ENCODE data around the gene ACMSD.

DNA sequence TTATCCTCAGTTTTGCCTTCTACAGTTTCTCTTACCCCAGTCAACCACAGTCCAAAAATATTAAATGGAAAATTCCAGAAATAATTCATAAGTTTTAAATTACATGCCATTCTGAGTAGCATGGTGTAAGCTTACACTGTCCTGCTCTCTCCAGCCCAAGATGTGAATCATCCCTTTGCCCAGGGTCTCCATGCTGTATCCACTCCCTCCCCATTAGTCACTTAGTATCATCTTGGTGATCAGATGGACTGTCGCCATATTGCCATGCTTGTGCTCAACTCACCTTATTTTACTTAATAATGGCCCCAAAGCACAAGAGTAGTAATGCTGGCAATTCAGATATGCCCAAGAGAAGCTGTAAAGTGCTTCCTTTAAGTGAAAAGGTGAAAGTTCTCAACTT lies 61.7 kb downstream of the ACMSD start:
- TF ChIP-seq, protein P1, sequence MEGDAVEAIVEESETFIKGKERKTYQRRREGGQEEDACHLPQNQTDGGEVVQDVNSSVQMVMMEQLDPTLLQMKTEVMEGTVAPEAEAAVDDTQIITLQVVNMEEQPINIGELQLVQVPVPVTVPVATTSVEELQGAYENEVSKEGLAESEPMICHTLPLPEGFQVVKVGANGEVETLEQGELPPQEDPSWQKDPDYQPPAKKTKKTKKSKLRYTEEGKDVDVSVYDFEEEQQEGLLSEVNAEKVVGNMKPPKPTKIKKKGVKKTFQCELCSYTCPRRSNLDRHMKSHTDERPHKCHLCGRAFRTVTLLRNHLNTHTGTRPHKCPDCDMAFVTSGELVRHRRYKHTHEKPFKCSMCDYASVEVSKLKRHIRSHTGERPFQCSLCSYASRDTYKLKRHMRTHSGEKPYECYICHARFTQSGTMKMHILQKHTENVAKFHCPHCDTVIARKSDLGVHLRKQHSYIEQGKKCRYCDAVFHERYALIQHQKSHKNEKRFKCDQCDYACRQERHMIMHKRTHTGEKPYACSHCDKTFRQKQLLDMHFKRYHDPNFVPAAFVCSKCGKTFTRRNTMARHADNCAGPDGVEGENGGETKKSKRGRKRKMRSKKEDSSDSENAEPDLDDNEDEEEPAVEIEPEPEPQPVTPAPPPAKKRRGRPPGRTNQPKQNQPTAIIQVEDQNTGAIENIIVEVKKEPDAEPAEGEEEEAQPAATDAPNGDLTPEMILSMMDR (IDR thresholded peaks at IDR 0.05; ENCODE audit: low read length), result no peak
- TF ChIP-seq EZH2phosphoT487 (IDR thresholded peaks at IDR 0.05; ENCODE audit: low read length), result no peak
- TF ChIP-seq EZH2 (optimal IDR thresholded peaks at IDR 0.05; ENCODE audit: low read depth, low read length), result no peak
